HG03159 (cell line): ENCODE data around the gene OR4D9.
"Not testable (repeated sequence)": the region's sequence is repeated elsewhere in the genome, so short reads cannot be mapped to it uniquely, and the experiment has no call there.

Experiments
- ATAC-seq: cut with Tn5 transposase; IDR thresholded peaks from one replicate; pipeline ENCODE4 v1.9.1; 2021; ENCODE audit warnings: mild to moderate bottlenecking, moderate library complexity; ENCODE audit not compliant: unreplicated experiment

OR4D9 gene

GRCh38 chr11:59510941-59511589 lies at the start of gene OR4D9:
Gene OR4D9 (plus strand): TSS chr11:59511539. CDS start chr11:59514913, 3,374 bp downstream.
- no peak for ATAC-seq

- ATAC-seq = no peak
Measured at GRCh38 chr11:59463190-59463641, 48.1 kb upstream of the OR4D9 start.

- no peak for ATAC-seq
Measured at GRCh38 chr11:59473015-59473414, 38.3 kb upstream of the OR4D9 start, which contains the start of gene OR4D10. Gene OR4D10 (plus strand): TSS chr11:59473315. CDS start chr11:59477430, 4,115 bp downstream.

- ATAC-seq = no peak
Measured at GRCh38 chr11:59475176-59475575, 36.2 kb upstream of the OR4D9 start.

- ATAC-seq = no peak
Measured at GRCh38 chr11:59479906-59480305, 31.4 kb upstream of the OR4D9 start.

GRCh38 chr11:59480359-59480758 lies 31.0 kb upstream of the OR4D9 start:
- no peak for ATAC-seq

DNA sequence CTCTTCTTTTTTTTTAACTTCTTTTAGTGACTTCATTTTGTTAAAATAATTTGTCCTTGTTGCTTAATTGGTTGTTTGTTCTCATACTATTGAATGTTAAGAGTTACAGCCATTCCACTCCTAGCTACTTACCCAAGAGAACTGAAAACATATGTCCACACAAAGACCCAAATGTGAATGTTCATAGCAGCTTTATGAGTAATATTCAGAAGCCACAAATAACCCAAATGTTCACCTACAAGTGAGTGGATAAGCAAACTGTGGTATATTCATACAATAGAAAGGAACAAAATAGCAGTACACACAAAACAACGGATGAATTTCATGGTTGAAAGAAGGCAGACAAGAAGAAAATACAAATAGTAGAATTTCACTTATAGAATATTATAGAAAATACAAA lies 9.4 kb upstream of the OR4D9 start:
- no peak for ATAC-seq

GRCh38 chr11:59503276-59503675 lies 8.1 kb upstream of the OR4D9 start, which contains the start of gene OR4D11:
Gene OR4D11 (plus strand): TSS chr11:59503576. CDS start chr11:59503576, 0 bp downstream.
- no peak for ATAC-seq

GRCh38 chr11:59511675-59512074 lies 336 bp downstream of the OR4D9 start:
- no peak for ATAC-seq

- ATAC-seq = not testable (repeated sequence)
Measured at GRCh38 chr11:59520139-59520538, 8.8 kb downstream of the OR4D9 start.

- no peak for ATAC-seq
Measured at GRCh38 chr11:59520741-59521140, 9.4 kb downstream of the OR4D9 start.

DNA sequence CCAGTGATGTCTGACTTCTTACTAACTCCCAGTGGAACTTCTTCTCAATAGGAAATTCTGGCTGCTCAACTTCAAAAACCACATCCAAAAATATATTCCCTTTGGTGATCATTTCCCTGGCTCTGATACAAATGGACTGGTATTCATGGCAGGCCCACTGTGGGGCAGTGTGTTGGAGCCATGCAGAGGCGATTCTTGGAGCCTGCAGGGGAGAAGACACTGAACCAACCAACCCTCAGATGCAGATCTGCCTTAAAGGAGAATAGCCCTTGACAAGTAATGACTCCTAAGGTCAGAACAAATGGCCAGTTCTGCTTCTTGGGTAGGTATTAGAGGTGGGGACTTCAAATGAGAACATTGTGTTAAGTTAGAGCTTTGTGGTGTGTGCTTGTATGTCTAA lies 12.2 kb downstream of the OR4D9 start:
- ATAC-seq = no peak

DNA sequence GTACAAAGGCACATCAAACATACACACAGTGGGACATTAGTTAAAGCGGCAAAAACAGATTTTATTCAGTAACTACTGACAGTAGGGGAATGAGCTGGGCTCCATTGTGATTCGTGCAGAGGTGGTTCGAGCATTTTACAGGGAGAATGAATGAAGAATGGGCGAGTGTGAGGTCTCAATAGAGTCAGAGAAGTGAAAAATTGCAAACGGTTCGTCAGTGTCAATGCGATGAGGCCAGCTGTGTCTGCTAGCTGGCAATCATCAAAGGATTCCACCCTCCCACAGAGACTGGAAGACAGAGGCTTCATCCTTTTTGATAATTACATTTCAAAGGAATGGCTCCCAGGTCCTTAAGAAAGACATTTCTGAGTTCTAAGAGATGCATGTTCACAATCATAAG lies 17.4 kb downstream of the OR4D9 start:
- no peak for ATAC-seq

GRCh38 chr11:59532620-59533019 lies 21.3 kb downstream of the OR4D9 start:
- no peak for ATAC-seq

GRCh38 chr11:59534676-59535075 lies 23.3 kb downstream of the OR4D9 start:
- ATAC-seq = no peak

GRCh38 chr11:59542142-59542810 lies 30.9 kb downstream of the OR4D9 start:
- ATAC-seq = no peak

DNA sequence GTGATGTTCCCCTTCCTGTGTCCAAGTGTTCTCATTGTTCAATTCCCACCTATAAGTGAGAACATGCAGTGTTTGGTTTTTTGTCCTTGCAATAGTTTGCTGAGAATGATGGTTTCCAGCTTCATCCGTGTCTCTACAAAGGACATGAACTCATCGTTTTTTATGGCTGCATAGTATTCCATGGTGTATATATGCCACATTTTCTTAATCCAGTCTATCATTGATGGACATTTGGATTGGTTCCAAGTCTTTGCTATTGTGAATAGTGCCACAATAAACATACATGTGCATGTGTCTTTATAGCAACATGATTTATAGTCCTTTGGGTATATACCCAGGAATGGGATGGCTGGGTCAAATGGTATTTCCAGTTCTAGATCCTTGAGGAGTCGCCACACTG lies 32.4 kb downstream of the OR4D9 start:
- ATAC-seq = not testable (repeated sequence)

- ATAC-seq = no peak
Measured at GRCh38 chr11:59544869-59545178, 33.5 kb downstream of the OR4D9 start.

DNA sequence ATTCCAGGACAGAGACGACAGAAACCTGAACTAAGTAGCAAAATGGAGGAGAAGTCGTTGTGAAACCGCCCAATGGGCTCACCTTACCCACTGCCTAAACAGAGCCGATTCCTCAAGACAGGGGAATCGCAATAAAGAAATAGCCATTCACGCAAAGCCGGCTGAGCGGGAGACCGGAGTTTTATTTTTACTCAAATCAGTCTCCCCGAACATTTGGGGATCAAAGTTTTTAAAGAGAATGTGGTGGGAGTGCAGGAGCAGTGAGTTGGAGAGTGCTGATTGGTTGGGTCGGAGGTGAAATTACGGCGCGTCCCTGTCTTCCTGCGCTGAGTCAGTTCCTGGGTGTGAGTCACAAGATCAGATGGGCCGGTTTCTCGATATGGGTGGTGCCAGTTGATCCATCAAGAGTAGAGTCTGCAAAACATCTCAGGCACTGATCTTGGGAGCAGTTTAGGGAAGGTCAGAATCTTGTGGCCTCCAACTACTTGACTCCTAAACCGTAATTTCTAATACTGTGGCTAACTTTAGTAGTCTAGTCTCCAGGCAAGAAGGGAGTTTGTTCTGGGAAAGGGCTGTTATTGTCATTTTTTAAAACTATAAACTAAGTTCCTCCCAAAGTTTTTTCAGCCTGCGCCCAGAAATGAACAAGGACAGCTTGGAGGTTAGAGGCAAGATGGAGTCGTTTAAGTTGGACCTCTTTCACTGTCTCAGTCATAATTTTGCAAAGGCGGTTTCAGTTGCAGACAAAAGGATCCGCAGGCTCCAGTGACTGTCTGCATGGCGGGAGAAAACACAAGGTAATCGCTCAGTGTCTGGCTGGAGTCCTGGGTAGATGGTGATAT lies 34.1 kb downstream of the OR4D9 start:
- ATAC-seq = no peak

DNA sequence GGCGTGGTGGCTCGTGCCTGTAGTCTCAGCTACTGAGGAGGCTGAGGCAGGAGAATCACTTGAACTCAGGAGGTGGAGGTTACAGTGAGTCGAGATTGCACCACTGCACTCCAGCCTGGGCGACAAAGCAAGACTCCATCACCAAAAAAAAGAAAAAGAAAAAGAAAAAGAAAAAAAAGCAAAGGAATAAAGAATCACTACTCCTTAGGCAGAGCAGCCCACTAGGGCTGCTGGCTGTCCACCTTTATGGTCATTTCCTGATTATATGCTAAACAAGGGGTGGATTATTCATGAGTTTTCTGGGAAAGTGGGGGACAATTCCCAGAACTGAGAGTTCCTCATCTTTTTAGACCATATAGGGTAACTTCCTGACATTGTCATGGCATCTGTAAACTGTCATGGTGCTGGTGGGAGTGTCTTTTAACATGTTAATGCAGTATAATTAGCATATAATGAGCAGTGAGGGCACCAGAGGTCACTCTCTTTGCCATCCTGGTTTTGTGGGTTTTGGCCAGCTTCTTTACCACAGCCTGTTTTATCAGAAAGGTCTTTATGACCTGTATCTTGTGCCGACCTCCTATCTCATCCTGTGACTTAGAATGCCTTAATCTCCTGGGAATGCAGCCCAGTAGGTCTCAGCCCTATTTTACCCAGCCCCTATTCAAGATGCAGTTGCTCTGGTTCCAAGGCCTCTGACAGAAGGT lies 36.4 kb downstream of the OR4D9 start:
- ATAC-seq = not testable (repeated sequence)

- ATAC-seq = no peak
Measured at GRCh38 chr11:59548309-59548656, 36.9 kb downstream of the OR4D9 start.
